Measurements from ENCODE around the gene TMEFF2.

Gene TMEFF2

GRCh38 chr2:192195548-192196418 is 1.1 kb upstream of the TMEFF2 start:
- Histone ChIP-seq H3K27ac (no peak overlapping the region), H3K4me3 (ENCODE audit: low read depth, low read length) (peak overlapping the region; percentile 83), H3K36me3 (replicated peaks) (no peaks in the 10 kb centered on the region), H3K27me3 (replicated peaks) (peaks cover 3% of the 10 kb centered on the region)
- no peak for DNase-seq
- TF ChIP-seq CTCF (IDR thresholded peaks at IDR 0.05; ENCODE audit: low read depth, low read length, missing control alignments), result no peak
- in situ Hi-C loops (cut with HindIII; ENCODE audit: low pct_ligation_motif_present, low sequenced_read_pairs), result no loop called here

GRCh38 chr2:192194265-192194865 is 368 bp downstream of the TMEFF2 start:
- peak; percentile 4 for DNase-seq
- Histone ChIP-seq H3K36me3 (replicated peaks) (no peaks in the 10 kb centered on the region), H3K27ac (no peak overlapping the region), H3K4me3 (ENCODE audit: low read depth, low read length) (peak overlapping the region; percentile 83), H3K27me3 (replicated peaks) (peaks cover 3% of the 10 kb centered on the region)
- TF ChIP-seq CTCF (IDR thresholded peaks at IDR 0.05; ENCODE audit: low read depth, low read length, missing control alignments), result no peak
- in situ Hi-C loops (cut with HindIII; ENCODE audit: low pct_ligation_motif_present, low sequenced_read_pairs), result no loop called here

- H3K36me3 ChIP-seq (replicated peaks), result no peaks in the 10 kb centered on the region
- H3K4me3 ChIP-seq (ENCODE audit: low read depth, low read length), result no peak overlapping the region
- in situ Hi-C loops (cut with HindIII; ENCODE audit: low pct_ligation_motif_present, low sequenced_read_pairs), result no loop called here
- DNase-seq, result peak; percentile 20
- H3K27ac ChIP-seq, result no peak overlapping the region
- peaks cover 3% of the 10 kb centered on the region for H3K27me3 ChIP-seq (replicated peaks)
- peak; percentile 56 for TF ChIP-seq CTCF (IDR thresholded peaks at IDR 0.05; ENCODE audit: low read depth, low read length, missing control alignments)
Observed at GRCh38 chr2:192190474-192190873, 4.3 kb downstream of the TMEFF2 start.

- in situ Hi-C loops (cut with HindIII; ENCODE audit: low pct_ligation_motif_present, low sequenced_read_pairs), result no loop called here
- no peak for TF ChIP-seq CTCF (IDR thresholded peaks at IDR 0.05; ENCODE audit: low read depth, low read length, missing control alignments)
- no peaks in the 10 kb centered on the region for H3K27me3 ChIP-seq (replicated peaks)
- no peak for DNase-seq
- H3K27ac ChIP-seq, result no peak overlapping the region
- H3K36me3 ChIP-seq (replicated peaks), result no peaks in the 10 kb centered on the region
- H3K4me3 ChIP-seq (ENCODE audit: low read depth, low read length), result no peak overlapping the region
Observed at GRCh38 chr2:192186806-192187205, 7.9 kb downstream of the TMEFF2 start.

- DNase-seq, result no peak
- in situ Hi-C loops (cut with HindIII; ENCODE audit: low pct_ligation_motif_present, low sequenced_read_pairs), result no loop called here
- Histone ChIP-seq H3K4me3 (ENCODE audit: low read depth, low read length) (no peak overlapping the region), H3K27me3 (replicated peaks) (no peaks in the 10 kb centered on the region), H3K36me3 (replicated peaks) (no peaks in the 10 kb centered on the region), H3K27ac (no peak overlapping the region)
- TF ChIP-seq CTCF (IDR thresholded peaks at IDR 0.05; ENCODE audit: low read depth, low read length, missing control alignments), result no peak
Observed at GRCh38 chr2:192184349-192184748, 10.4 kb downstream of the TMEFF2 start.

Data from brain microvascular endothelial cell (primary cell).